PC-3 (cell line): ENCODE results near the gene SRCAP.

Source experiments
- EZH2 ChIP-seq: fragments of 300-600 bp; sonication (generic); IDR thresholded peaks from one replicate; pipeline ENCODE4 v1.6.1; 2017; ENCODE audit warnings: antibody characterized with exemption, mild to moderate bottlenecking, low read length; ENCODE audit not compliant: unreplicated experiment
- EZH2phosphoT487 ChIP-seq: fragments of 300-600 bp; sonication (generic); IDR thresholded peaks from 2 replicates; pipeline ENCODE4 v1.6.1; 2018; ENCODE audit warnings: mild to moderate bottlenecking, antibody characterized with exemption, low read length, borderline replicate concordance
- TF ChIP-seq, protein P1 (sequence below): fragments of 300-600 bp; sonication (generic); conservative IDR thresholded peaks from 2 replicates; pipeline ENCODE4 v1.5.1; 2017; ENCODE audit warnings: antibody characterized with exemption, low read depth, mild to moderate bottlenecking, low read length

DNA sequence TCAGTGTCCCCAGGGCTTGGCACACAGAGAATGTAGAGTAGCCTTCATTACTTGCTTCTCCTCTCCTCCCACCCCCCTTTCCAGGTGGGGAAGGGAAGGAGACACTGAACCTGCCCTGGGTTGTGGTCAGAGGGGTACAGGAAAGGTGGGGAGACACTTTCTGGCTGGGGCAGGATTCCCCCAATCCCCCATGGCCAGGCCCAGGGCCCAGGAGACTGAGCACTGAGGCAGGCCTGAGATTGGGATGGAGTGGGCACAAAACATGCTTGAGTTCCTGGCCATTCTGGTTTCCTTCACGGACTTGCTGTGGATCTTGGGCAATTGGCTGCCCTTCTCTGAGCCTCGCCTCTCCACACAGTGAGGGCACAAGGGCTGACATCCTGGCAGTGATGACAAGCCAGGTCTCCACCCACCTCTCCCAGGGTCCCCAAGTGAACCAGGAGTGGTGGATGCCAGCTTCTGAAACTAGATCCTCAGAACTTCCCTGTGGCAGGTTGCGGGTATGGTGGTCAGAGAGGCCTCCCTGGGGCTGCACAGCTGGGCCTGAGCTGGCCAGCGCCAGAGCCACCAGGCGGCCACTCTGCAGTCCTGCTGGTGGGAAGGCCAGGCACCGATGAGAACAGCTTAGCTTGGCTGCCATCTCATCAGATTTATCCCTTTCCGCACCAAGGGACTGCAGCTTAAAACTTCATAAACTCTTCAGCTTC, 78.8 kb downstream of the SRCAP start:
- TF ChIP-seq EZH2 (no peak), EZH2phosphoT487 (no peak)
- TF ChIP-seq, protein P1, sequence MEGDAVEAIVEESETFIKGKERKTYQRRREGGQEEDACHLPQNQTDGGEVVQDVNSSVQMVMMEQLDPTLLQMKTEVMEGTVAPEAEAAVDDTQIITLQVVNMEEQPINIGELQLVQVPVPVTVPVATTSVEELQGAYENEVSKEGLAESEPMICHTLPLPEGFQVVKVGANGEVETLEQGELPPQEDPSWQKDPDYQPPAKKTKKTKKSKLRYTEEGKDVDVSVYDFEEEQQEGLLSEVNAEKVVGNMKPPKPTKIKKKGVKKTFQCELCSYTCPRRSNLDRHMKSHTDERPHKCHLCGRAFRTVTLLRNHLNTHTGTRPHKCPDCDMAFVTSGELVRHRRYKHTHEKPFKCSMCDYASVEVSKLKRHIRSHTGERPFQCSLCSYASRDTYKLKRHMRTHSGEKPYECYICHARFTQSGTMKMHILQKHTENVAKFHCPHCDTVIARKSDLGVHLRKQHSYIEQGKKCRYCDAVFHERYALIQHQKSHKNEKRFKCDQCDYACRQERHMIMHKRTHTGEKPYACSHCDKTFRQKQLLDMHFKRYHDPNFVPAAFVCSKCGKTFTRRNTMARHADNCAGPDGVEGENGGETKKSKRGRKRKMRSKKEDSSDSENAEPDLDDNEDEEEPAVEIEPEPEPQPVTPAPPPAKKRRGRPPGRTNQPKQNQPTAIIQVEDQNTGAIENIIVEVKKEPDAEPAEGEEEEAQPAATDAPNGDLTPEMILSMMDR = no peak
